ENCODE results near the gene SNX19.

Gene SNX19

DNA sequence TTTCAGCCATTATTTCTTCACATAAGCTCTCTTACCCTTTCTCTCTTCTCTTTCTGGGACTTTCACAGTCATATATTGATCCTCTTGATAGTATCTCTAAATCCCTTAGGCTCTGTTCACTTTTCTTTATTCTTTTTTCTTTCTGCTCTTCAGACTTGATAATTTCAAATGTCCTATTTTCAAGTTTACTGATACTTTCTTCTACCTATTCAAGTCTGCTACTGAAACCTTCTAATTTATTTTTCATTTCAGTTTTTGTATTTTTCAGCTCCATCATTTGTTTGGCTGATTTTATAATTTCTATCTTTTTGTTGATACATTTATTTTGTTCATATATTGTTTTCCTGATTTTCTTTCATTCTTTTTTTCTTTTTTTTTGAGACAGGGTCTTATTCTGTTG lies 79.1 kb downstream of the SNX19 start:
- no peak for DNase-seq

DNA sequence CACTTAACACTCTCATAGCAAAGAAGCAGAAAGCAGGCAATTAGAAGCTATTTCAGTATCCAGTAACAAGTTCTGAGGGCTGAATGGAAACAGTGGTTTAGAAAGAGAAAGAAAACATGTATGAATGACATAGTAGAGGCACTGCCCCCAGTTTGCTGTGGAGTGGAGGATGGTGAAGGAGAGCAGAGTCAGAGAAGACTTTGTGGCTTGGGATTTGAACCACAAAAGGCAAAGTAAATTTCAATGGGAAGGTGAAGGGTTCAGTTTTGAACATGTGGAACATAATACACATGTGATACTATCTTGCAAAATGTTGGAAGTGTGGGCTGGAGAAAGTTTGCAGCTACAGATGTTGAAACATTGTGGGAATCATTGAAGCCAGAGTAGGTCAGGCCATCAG lies 81.4 kb downstream of the SNX19 start:
- no peak for DNase-seq

DNA sequence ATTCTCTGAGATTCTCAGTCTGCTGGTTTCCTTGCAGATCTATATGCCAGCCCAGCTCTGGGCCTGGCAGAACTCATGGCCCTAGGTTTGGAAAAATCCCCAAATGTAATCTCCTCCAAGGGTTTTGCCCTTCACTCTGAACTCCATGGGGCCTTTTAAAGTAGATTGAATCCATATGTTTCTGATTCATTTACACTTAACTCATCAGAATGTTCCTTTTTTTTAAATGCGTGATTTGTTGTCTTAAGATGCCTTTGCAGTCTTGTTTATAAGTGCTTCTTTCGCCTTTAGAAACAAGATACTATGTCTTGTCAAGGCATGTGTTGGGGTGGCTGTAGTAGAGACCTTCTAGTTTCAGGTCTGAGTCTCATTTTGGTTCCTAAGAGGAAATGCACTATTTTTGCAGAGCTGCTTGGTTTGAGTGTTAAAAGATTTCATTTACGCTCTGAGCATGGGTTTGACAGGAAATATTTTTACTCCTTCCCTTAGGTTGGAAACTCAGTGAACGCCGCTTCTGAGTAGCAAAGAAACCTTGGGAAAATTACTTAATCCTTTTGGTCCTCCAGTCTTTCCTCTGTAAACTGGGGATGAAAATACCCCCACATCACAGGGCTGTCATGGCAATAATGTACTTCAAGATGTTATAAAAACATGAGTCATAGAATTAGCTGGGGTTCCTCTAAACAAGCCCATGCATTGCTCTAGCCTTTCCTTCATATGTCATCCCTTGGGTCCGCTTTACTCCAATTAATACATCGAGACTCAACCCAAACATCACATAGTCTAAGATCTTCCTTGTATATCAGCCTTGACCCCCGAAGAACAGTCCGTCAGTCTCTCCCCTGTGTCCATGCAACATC lies 83.5 kb downstream of the SNX19 start:
- DNase-seq = no peak

GRCh38 chr11:130831976-130832375 lies 84.3 kb downstream of the SNX19 start:
- no peak for DNase-seq

GRCh38 chr11:130831506-130831905 lies 84.8 kb downstream of the SNX19 start:
- DNase-seq = no peak

- DNase-seq = no peak
Measured at GRCh38 chr11:130830566-130830965, 85.7 kb downstream of the SNX19 start.

- no peak for DNase-seq
Measured at GRCh38 chr11:130829920-130830511, 86.3 kb downstream of the SNX19 start.

GRCh38 chr11:130828741-130829140 lies 87.5 kb downstream of the SNX19 start:
- no peak for DNase-seq

GRCh38 chr11:130827451-130828377 lies 88.6 kb downstream of the SNX19 start:
- DNase-seq = no peak

DNA sequence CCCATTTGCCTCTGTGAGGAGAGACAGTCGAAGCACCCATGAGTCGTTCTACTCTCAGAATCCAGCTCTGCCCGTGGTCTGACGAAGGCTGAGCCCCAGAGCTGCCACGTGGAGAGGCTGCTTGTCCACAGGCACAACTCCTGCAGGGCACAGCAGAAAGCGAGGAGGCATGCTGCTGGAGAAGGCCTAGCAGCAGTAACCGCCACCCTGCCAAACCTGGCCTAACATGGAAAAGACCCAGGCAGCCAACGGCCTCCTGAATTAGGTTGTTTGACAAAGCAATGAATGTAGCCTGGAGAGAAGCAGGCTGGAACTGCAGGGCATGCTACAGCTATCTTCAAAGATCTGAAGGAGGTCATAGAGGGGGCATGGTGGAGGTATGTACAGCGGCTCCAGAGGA lies 89.7 kb downstream of the SNX19 start:
- DNase-seq = no peak

GRCh38 chr11:130825983-130826382 lies 90.3 kb downstream of the SNX19 start:
- DNase-seq = no peak

- DNase-seq = no peak
Measured at GRCh38 chr11:130825561-130825960, 90.7 kb downstream of the SNX19 start.
